Body of pancreas (tissue), 4 donors: Measurements from ENCODE around the gene GPANK1.

ENCODE experiments used
- POLR2A ChIP-seq, 3 donors: fragments of 450-650 bp; IDR thresholded peaks; one replicate each; pipeline ENCODE4 v1.6.1; 2016; ENCODE audit warnings: antibody characterized with exemption in 3 of 3, mild to moderate bottlenecking in 2 of 3
- TF ChIP-seq, protein P1 (sequence below), 7 experiments: fragments of 450-650 bp in 4 of 7; fragments of 200-600 bp in 3 of 7; sonication (generic) in 3 of 7; IDR thresholded peaks; one replicate each; pipeline ENCODE4 v1.5.1; 2016 to 2019; ENCODE audit warnings: antibody characterized with exemption in 7 of 7

DNA sequence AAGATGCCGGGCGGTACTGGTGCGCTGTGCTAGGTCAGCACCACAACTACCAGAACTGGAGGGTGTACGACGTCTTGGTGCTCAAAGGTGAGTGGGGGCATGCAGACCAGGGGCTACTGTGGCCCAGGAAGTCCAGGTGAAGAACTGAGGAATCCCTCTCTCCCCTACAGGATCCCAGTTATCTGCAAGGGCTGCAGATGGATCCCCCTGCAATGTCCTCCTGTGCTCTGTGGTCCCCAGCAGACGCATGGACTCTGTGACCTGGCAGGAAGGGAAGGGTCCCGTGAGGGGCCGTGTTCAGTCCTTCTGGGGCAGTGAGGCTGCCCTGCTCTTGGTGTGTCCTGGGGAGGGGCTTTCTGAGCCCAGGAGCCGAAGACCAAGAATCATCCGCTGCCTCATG is 42.9 kb upstream of the GPANK1 start:
- TF ChIP-seq, protein P1, sequence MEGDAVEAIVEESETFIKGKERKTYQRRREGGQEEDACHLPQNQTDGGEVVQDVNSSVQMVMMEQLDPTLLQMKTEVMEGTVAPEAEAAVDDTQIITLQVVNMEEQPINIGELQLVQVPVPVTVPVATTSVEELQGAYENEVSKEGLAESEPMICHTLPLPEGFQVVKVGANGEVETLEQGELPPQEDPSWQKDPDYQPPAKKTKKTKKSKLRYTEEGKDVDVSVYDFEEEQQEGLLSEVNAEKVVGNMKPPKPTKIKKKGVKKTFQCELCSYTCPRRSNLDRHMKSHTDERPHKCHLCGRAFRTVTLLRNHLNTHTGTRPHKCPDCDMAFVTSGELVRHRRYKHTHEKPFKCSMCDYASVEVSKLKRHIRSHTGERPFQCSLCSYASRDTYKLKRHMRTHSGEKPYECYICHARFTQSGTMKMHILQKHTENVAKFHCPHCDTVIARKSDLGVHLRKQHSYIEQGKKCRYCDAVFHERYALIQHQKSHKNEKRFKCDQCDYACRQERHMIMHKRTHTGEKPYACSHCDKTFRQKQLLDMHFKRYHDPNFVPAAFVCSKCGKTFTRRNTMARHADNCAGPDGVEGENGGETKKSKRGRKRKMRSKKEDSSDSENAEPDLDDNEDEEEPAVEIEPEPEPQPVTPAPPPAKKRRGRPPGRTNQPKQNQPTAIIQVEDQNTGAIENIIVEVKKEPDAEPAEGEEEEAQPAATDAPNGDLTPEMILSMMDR (IDR thresholded peaks at IDR 0.05) = no peak
- no peak for TF ChIP-seq POLR2A (IDR thresholded peaks at IDR 0.05)
